OCI-LY3 (cell line): Measurements from ENCODE around the gene PROSER3.

ENCODE experiments used
- H2AFZ ChIP-seq: fragments of 200-600, 300-600 bp; shearing (Covaris generic); 2 replicates; pipeline ENCODE4 v1.6.0; 2014; ENCODE audit warnings: antibody characterized with exemption, low read depth, low read length
- H3K27ac ChIP-seq: fragments of 200-600, 300-600 bp; sonication (generic); 2 replicates; pipeline ENCODE4 v1.5.1; 2014; ENCODE audit warnings: mild to moderate bottlenecking, low read length, moderate library complexity, mixed read lengths
- H3K27me3 ChIP-seq: fragments of 200-600, 300-600 bp; sonication (generic); 2 replicates; pipeline ENCODE4 v1.6.1; 2014; ENCODE audit warnings: low read depth, low read length, mixed read lengths
- H3K36me3 ChIP-seq: fragments of 200-600, 300-600 bp; sonication (generic); replicated peaks from 2 replicates; pipeline ENCODE3; 2014; ENCODE audit warnings: low read depth, low read length, mixed read lengths
- H3K4me1 ChIP-seq: fragments of 300-600, 200-600 bp; sonication (generic); 2 replicates; pipeline ENCODE4 v1.6.1; 2014; ENCODE audit warnings: low read length, mixed read lengths
- H3K4me2 ChIP-seq: fragments of 200-600, 300-600 bp; sonication (generic); 2 replicates; pipeline ENCODE4 v1.6.1; 2014; ENCODE audit warnings: low read length, mixed read lengths
- H3K4me3 ChIP-seq: fragments of 300-600, 200-600 bp; sonication (generic); 2 replicates; pipeline ENCODE4 v1.5.1; 2014; ENCODE audit warnings: antibody characterized with exemption, mild to moderate bottlenecking, low read length, moderate library complexity
- H3K79me2 ChIP-seq: fragments of 300-600, 200-600 bp; shearing (Covaris generic); 2 replicates; pipeline ENCODE4 v1.6.1; 2014; ENCODE audit warnings: mild to moderate bottlenecking, low read length, mixed read lengths
- H3K9ac ChIP-seq: fragments of 300-600, 200-600 bp; shearing (Covaris generic); 2 replicates; pipeline ENCODE4 v1.6.0; 2014; ENCODE audit warnings: mild to moderate bottlenecking, low read length, moderate library complexity
- H3K9me3 ChIP-seq: fragments of 200-600, 300-600 bp; shearing (Covaris generic); 2 replicates; pipeline ENCODE4 v1.6.1; 2014; ENCODE audit warnings: low read length, mixed read lengths; ENCODE audit not compliant: insufficient read depth
- H4K20me1 ChIP-seq: fragments of 200-600, 300-600 bp; sonication (generic); 2 replicates; pipeline ENCODE4 v1.6.1; 2016; ENCODE audit warnings: low read length, mixed read lengths; ENCODE audit not compliant: insufficient read depth
- EZH2phosphoT487 ChIP-seq: fragments of 200-600 bp; shearing (Covaris generic); IDR thresholded peaks from 2 replicates; pipeline ENCODE4 v1.6.1; 2018; ENCODE audit warnings: antibody characterized with exemption, mixed run types, low read depth
- TF ChIP-seq, protein P1 (sequence below): fragments of 200-600, 300-600 bp; sonication (generic); IDR thresholded peaks from 2 replicates; pipeline ENCODE4 v1.5.1; 2014; ENCODE audit warnings: antibody characterized with exemption, low read length, low read depth

Gene PROSER3

DNA sequence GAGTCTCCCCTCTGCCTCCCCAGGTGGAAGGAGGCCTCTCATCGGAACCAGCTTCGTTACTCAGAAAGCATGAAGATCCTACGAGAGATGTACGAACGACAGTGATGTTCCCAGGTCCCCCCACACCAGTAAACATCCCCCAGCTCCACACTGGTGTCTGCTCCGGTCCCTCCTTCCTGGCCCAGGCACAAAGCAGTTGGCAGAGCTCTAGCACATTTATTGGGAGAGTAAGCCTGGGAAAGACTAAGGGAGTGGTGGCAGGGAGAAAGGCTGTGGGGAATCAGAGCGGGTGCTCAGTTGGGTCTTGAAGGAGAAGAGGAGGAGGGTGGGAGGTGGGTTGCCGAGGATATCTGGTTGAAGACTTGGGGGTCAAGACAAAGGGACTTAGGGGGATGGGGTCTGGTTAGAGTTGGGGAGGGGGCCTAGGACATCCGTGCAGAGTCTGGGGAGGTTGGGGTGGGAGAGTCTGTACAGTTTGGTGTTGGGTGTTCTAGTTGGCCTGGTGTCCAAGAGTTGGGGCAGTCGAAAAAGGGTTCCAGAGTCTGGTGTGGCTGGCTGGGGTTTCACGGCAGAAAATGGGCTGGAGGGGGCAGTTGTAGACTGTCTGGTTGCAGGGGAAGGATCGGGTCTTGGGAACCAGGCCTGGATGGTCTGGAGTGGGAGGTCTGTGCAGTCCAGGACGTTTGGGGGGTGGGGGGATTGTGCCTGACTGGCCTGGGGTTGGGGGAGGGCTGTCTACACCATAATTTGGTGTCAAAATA is 3.4 kb upstream of the PROSER3 start:
- Histone ChIP-seq H3K27me3 (no peaks in the 10 kb centered on the region), H3K4me2 (no peak overlapping the region), H3K9ac (no peak overlapping the region), H2AFZ (no peak overlapping the region), H3K27ac (no peak overlapping the region), H3K4me3 (no peak overlapping the region), H3K4me1 (peaks cover 13% of the 10 kb centered on the region), H3K36me3 (peaks cover under 1% of the 10 kb centered on the region), H3K79me2 (peaks cover 14% of the 10 kb centered on the region), H3K9me3 (no peaks in the 10 kb centered on the region), H4K20me1 (peaks cover 3% of the 10 kb centered on the region; the same call in 1 of the 2 replicates)
- no peak for TF ChIP-seq EZH2phosphoT487
- TF ChIP-seq, protein P1, sequence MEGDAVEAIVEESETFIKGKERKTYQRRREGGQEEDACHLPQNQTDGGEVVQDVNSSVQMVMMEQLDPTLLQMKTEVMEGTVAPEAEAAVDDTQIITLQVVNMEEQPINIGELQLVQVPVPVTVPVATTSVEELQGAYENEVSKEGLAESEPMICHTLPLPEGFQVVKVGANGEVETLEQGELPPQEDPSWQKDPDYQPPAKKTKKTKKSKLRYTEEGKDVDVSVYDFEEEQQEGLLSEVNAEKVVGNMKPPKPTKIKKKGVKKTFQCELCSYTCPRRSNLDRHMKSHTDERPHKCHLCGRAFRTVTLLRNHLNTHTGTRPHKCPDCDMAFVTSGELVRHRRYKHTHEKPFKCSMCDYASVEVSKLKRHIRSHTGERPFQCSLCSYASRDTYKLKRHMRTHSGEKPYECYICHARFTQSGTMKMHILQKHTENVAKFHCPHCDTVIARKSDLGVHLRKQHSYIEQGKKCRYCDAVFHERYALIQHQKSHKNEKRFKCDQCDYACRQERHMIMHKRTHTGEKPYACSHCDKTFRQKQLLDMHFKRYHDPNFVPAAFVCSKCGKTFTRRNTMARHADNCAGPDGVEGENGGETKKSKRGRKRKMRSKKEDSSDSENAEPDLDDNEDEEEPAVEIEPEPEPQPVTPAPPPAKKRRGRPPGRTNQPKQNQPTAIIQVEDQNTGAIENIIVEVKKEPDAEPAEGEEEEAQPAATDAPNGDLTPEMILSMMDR: no peak

DNA sequence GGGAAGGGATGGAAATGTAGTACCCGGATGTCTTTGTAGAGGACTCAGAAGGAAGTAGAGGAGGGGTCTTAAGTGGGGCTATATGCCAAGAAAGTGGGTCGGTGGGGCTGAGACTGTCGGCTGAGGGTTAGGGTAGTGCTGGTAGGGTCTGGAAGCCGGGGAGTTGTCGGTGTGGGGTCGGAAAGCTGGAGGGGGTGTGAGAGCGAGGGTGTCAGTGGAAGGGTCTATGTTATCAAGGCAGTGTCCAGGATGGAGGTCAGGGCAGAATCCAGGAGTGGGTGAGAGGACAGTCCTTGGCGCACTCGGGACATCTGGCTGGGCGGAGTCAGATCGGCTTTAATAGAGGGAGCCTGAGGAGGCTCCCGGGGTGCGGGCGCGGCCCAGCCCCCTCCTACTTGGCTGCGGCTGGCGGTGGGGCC is 2.8 kb upstream of the PROSER3 start:
- H3K4me2 ChIP-seq: no peak overlapping the region
- H3K4me1 ChIP-seq: peaks cover 13% of the 10 kb centered on the region
- H3K9ac ChIP-seq: no peak overlapping the region
- peaks cover 5% of the 10 kb centered on the region for H3K36me3 ChIP-seq
- TF ChIP-seq EZH2phosphoT487: no peak
- TF ChIP-seq, protein P1: no peak
- no peak overlapping the region for H3K27ac ChIP-seq
- H3K9me3 ChIP-seq: no peaks in the 10 kb centered on the region
- no peaks in the 10 kb centered on the region for H3K27me3 ChIP-seq
- no peak overlapping the region for H2AFZ ChIP-seq
- H3K4me3 ChIP-seq: no peak overlapping the region
- H4K20me1 ChIP-seq: peaks cover 3% of the 10 kb centered on the region
- H3K79me2 ChIP-seq: peaks cover 18% of the 10 kb centered on the region

DNA sequence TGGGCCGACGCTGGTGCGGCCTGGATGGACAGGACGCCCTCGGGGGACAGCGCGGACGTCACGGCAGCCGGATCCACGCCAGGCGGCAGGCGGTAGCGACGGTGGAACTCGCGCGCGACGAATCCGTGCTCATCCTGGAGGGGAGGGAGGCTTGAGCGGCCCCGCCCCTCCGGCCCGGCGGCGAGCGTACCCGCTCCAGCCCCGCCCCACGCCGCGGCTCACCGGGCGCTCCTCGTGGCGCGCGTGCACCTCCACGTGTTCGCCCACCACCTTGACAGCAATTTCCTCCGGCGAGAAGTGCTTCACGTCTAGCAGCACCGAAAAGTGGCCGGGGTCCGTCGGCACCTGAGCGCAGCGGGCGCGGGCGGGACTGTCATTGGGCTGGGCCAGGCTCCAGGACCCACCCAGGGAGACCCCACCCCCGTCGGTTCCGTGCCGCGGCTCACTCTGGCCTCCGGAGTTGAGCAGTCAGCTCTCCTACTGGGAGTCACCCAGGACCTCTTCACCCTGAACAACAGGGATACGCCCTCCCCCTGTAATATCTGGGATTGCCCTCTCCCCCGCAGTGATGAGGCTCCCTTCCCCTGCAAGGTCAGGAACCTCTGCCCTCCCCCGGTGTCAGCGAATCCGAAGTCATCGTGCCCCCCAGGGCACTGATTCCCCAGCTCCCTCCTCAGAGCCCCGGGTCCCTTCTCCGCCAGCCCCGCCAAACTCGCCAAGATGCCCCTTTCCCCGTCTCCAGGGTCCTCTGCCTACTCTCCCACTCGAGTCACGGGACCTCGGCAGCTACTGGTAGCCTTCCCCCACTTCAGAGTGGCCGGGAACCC is 2.2 kb upstream of the PROSER3 start:
- H3K4me3 ChIP-seq: no peak overlapping the region

More for the DNA sequence above, 2.2 kb upstream of the PROSER3 start:
- Histone ChIP-seq H4K20me1 (peaks cover 3% of the 10 kb centered on the region), H2AFZ (no peak overlapping the region), H3K27ac (no peak overlapping the region), H3K79me2 (peaks cover 18% of the 10 kb centered on the region), H3K4me1 (peaks cover 13% of the 10 kb centered on the region), H3K36me3 (peaks cover 7% of the 10 kb centered on the region), H3K9me3 (no peaks in the 10 kb centered on the region), H3K4me2 (no peak overlapping the region), H3K27me3 (no peaks in the 10 kb centered on the region), H3K9ac (no peak overlapping the region)
- TF ChIP-seq, protein P1: no peak
- TF ChIP-seq EZH2phosphoT487: no peak
